Mucosa of descending colon (tissue), 3 donors: ENCODE results near the gene INVS. TPM values are rescaled to one million over a fixed set of nuclear protein-coding genes. Genes with fewer than 3 reads are reported as not detected.
"Not testable (repeated sequence)": the region's sequence is repeated elsewhere in the genome, so short reads cannot be mapped to it uniquely, and the experiment has no call there.

ENCODE experiments used
- ATAC-seq: fragments of 200-7000 bp; cut with Tn5 transposase; one replicate; pipeline ENCODE4 v1.9.1; 2020; ENCODE audit warnings: mild to moderate bottlenecking, moderate library complexity
- DNase-seq, 3 donors: peaks; one replicate each; pipeline ENCODE4 v3.0.0-alpha.2; 2020
- H3K36me3 ChIP-seq: fragments of 200-600 bp; one replicate; pipeline ENCODE4 v1.8.0; 2021; ENCODE audit warnings: low read depth, mild to moderate bottlenecking
- H3K4me1 ChIP-seq: fragments of 200-600 bp; one replicate; pipeline ENCODE4 v1.8.0; 2021; ENCODE audit warnings: low read depth, mild to moderate bottlenecking
- H3K4me3 ChIP-seq: fragments of 200-600 bp; one replicate; pipeline ENCODE4 v1.8.0; 2021; ENCODE audit warnings: mild to moderate bottlenecking
- H3K9me3 ChIP-seq: fragments of 200-600 bp; one replicate; pipeline ENCODE4 v1.8.0; 2021; ENCODE audit warnings: mild to moderate bottlenecking
- CTCF ChIP-seq: fragments of 200-600 bp; IDR thresholded peaks from one replicate; pipeline ENCODE4 v1.8.0; 2022; ENCODE audit warnings: antibody characterized with exemption, mild to moderate bottlenecking
- intact Hi-C, 2 donors: fragments of 100-400 bp; cut with DNase I in 1 of 2; cut with micrococcal nuclease in 1 of 2; formaldehyde crosslinking; loops; one replicate each; pipeline versions ENCODE4 v1.11.0 to v1.11.1; 2022; cut with DNase I, micrococcal nuclease
- total RNA-seq, 3 donors: library from RNA; stranded (reverse); fragmentation: NEBNext Ultra II Directional in 2 of 3; extraction: Animal tissue kit (Norgen Biotek cat#: 25700) in 2 of 3; gene quantifications; one replicate each; pipeline versions ENCODE4 v1.2.1 to v1.2.4, GENCODE V29; 2021 to 2023
- donor health status: DM: no; HTN: no; CAD: no; lungs with moderate emphysema.
- donor health status: DM: no; HTN: no; CAD: no.
- donor health status: DM: no; HTN: yes; CAD: no.

The INVS gene
- total RNA-seq, 3 donors from 2014 or later = 16.8 to 24.0 (median 19.3) TPM

DNA sequence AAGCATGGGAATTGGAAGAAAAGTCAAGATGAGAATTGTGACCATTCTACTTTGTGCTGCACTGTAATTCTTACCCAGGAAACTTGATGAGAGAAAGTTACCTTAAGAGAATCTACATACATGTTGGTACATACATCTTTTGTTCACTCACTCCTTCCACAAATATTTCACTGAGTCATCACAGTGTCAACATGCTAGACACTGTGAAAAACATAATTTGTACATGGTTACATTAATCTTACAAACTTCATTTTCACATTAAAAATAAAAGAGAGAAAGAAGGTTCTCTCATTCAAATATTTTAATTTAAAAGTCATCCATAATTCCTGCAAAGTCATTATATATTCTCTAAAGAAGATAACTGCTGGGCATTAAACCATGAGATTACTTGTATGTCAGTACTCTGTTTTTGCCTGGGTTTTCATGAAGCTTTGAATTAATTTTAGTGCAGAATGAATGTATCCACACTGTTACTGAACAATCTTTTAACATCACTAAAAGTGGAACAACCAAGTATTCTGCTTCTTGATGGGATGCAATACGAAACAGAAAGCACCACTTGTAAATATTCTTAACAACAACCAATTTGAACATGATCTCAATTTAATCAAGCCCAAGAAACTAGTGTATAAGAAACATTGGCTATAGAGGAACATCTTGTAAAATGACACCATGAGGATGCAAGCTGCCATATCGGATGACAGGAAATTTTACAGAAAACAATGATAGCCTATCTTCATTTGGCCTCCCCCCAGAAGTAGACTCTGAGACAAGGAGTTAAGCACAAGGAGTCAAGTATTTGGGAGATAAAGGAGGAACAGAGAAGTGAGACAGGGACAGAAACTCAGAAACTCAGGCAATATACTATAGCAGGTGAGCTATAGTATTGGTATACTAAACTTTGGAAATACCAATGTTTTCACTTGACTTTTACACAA is 28.7 kb upstream of the INVS start:
- intact Hi-C loops = no loop called here
- TF ChIP-seq CTCF = no peak
- H3K4me1 ChIP-seq = no peaks in the 10 kb centered on the region
- DNase-seq (no peak), ATAC-seq (no peak)
- no peaks in the 10 kb centered on the region for H3K9me3 ChIP-seq
- H3K36me3 ChIP-seq = no peaks in the 10 kb centered on the region
- H3K4me3 ChIP-seq = no peak overlapping the region

- no peak for TF ChIP-seq CTCF
- Histone ChIP-seq H3K36me3 (no peaks in the 10 kb centered on the region), H3K4me3 (no peak overlapping the region), H3K9me3 (no peaks in the 10 kb centered on the region), H3K4me1 (no peaks in the 10 kb centered on the region)
- DNase-seq (no peak), ATAC-seq (no peak)
- intact Hi-C loops = no loop called here
These were observed 27.8 kb upstream of the INVS start for GRCh38 chr9:100071271-100071670.

- H3K4me1 ChIP-seq = no peaks in the 10 kb centered on the region
- H3K9me3 ChIP-seq = no peaks in the 10 kb centered on the region
- TF ChIP-seq CTCF = no peak
- H3K4me3 ChIP-seq = no peak overlapping the region
- no peaks in the 10 kb centered on the region for H3K36me3 ChIP-seq
- DNase-seq (no peak), ATAC-seq (no peak)
- intact Hi-C loops = no loop called here
These were observed 26.2 kb upstream of the INVS start for GRCh38 chr9:100072805-100073204.

GRCh38 chr9:100074093-100074492 is 24.9 kb upstream of the INVS start:
- no peak for ATAC-seq

DNA sequence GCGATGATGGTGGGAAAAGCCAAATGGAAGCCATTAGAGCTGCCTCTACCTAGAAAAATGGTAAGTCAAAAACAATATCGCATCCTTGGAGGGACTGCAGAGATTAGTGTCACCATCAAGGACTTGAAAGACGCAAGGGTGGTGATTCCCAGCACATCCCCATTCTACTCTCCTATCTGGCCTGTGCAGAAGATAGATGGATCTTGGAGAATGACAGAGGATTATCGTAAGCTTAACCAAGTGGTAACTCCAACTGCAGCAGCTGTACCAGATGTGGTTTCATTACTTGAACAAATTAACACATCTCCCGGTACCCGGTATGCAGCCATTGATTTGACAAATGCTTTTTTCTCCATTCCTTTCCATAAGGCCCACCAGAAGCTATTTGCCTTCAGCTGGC is 24.1 kb upstream of the INVS start:
- intact Hi-C loops = no loop called here
- TF ChIP-seq CTCF = no peak
- Histone ChIP-seq H3K9me3 (no peaks in the 10 kb centered on the region), H3K4me3 (no peak overlapping the region), H3K36me3 (no peaks in the 10 kb centered on the region), H3K4me1 (no peaks in the 10 kb centered on the region)
- ATAC-seq (no peak), DNase-seq (no peak)

More at GRCh38 chr9:100074093-100074492, 24.9 kb upstream of the INVS start:
- DNase-seq = no peak
- H3K36me3 ChIP-seq = no peaks in the 10 kb centered on the region
- H3K4me1 ChIP-seq = no peaks in the 10 kb centered on the region
- H3K4me3 ChIP-seq = no peak overlapping the region
- TF ChIP-seq CTCF = no peak
- H3K9me3 ChIP-seq = no peaks in the 10 kb centered on the region
- intact Hi-C loops = no loop called here

DNA sequence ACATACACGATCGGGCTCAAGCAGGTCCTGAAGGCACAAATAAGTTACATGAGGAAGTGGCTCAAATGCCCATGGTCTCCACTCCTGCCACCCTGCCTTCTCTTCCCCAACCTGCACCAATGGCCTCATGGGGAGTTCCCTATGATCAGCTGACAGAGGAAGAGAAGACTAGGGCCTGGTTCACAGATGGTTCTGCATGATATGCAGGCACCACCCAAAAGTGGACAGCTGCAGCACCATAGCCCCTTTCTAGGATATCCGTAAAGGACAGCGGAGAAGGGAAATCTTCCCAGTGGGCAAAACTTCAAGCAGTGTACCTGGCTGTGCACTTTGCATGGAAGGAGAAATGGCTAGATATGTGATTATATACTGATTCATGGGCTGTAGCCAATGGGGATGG is 22.8 kb upstream of the INVS start:
- ATAC-seq, H3K36me3 ChIP-seq, H3K4me3 ChIP-seq, H3K4me1 ChIP-seq, H3K9me3 ChIP-seq, DNase-seq, intact Hi-C loops: not testable (repeated sequence)
